Esophagus (tissue), 2 donors: ENCODE results near the gene C1orf50. TPM values are rescaled to one million over a fixed set of nuclear protein-coding genes. Genes with fewer than 3 reads are reported as not detected.

Experiments used
- H3K27ac ChIP-seq, 2 donors: one replicate each; pipeline ENCODE4 v1.5.1; 2013; ENCODE audit warnings: low read depth in 2 of 2, mild to moderate bottlenecking in 2 of 2, inconsistent platforms in 1 of 2, low read length in 1 of 2, moderate library complexity in 1 of 2
- H3K27me3 ChIP-seq, 2 donors: one replicate each; pipeline ENCODE4 v1.6.1; 2013; ENCODE audit warnings: low read length in 2 of 2, control low read depth in 1 of 2, mild to moderate bottlenecking in 1 of 2; ENCODE audit not compliant: insufficient read depth in 2 of 2, control insufficient read depth in 1 of 2
- H3K36me3 ChIP-seq, 2 donors: one replicate each; pipeline ENCODE4 v1.6.1; 2013; ENCODE audit warnings: low read length in 1 of 2; ENCODE audit not compliant: control insufficient read depth in 2 of 2, insufficient read depth in 2 of 2
- H3K4me1 ChIP-seq, 2 donors: one replicate each; pipeline ENCODE4 v1.6.1; 2013; ENCODE audit warnings: low read length in 1 of 2; ENCODE audit not compliant: control insufficient read depth in 2 of 2, insufficient read depth in 2 of 2
- H3K4me3 ChIP-seq, 2 donors: one replicate each; pipeline ENCODE4 v1.5.1; 2013; ENCODE audit warnings: low read length in 2 of 2, mild to moderate bottlenecking in 2 of 2, low read depth in 1 of 2, moderate library complexity in 1 of 2
- H3K9me3 ChIP-seq, 2 donors: one replicate each; pipeline ENCODE4 v1.6.1; 2013; ENCODE audit warnings: mild to moderate bottlenecking in 2 of 2, low read depth in 1 of 2, low read length in 1 of 2, moderate library complexity in 1 of 2; ENCODE audit not compliant: control insufficient read depth in 2 of 2, insufficient read depth in 1 of 2
- WGBS, 2 donors: extraction: QIAGEN DNeasy Blood & Tissue Kit; methylation state at CpG; one replicate each; pipeline ENCODE4 v1.1.7; 2013; 5-methylcytosine and 5-hydroxymethylcytosine counted together
- polyA plus RNA-seq, 2 donors: library from polyadenylated mRNA; stranded (reverse); fragments of 200-250 nt; gene quantifications; one replicate each; pipeline ENCODE4 v1.2.3, GENCODE V29; 2013
- donor health status: healthy with polysubstance abuse.
- donor health status: Bipolar disorder and iron deficiency.

Gene C1orf50
- polyA plus RNA-seq, 2 donors, result 2.5 to 3.8 TPM

DNA sequence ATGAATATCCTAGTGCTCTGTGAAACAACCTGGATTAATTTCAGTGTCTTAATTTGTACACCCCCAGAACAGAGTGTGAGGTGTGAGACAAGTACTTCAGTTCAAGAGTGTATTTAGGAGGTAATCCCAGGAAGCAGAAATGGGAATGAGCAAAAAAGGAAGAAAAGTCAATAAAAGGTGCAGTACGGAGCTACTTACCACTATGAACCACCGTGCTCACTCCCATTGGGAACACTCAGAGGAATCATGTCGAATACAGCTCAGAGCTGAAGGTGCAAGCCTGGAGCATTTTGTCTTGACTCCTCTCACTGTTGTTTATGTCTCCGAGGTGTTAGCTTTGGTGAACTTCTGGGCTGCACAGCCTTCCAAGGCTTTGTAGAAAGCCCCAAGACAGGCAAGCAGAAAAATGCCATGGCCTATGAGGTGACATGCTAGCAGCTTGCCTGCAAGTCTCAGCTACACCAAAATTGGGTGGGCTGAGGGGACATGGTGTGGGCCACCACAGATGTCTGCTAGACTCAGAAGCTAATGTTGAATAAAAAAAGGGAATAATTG lies 57.5 kb downstream of the C1orf50 start:
- Histone ChIP-seq H3K27ac (no peak overlapping the region), H3K4me3 (no peak overlapping the region), H3K27me3 (no peaks in the 10 kb centered on the region), H3K4me1 (no peaks in the 10 kb centered on the region), H3K36me3 (no peaks in the 10 kb centered on the region), H3K9me3 (no peaks in the 10 kb centered on the region)
- WGBS, 2 donors, result 97% methylated on average over 4 of the region's 4 CpGs

DNA sequence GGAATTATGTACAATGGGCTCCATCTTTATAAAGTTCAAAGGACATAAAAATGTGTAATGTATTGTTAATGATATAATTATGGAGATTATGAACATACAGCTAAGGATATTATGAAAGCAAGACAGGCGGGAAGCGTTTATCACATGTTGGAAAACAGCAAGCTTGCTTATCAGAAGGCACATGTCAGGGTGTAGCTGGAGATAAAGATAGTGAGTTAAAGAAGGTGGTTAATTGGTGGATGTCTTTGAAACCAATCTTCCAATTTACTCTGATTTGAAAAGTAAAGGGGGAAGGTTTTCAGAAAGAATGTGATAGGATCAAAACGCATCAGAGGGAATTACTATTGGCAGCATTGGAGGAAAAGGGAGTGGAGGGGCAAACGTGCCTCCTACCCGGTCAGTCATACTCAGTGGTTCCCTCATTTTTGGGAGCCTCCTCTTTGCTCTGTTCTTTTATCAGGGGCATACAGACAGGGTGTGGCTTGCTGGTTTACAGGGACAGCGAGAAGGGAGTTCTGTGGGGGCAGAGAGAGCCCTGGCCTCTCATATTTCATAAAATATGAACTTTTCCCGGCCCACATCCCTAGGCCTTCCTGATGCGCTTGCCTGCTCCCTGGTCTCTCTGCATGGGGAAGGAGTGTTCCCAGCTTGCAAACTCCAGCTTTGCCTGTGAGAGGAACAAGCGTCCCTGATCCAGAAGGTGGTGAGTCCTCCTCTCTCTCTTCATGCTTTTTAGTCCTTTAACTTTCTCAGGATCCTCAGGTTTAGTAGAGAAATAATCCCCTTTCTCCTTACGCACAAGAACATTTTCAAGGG lies 58.2 kb downstream of the C1orf50 start:
- Histone ChIP-seq H3K36me3 (peaks cover 0 to 1% of the 10 kb centered on the region in 2 donors), H3K4me1 (no peaks in the 10 kb centered on the region), H3K9me3 (no peaks in the 10 kb centered on the region), H3K4me3 (no peak overlapping the region), H3K27me3 (no peaks in the 10 kb centered on the region), H3K27ac (no peak overlapping the region)
- 85 to 86% methylated on average over 10 of the region's 10 CpGs for WGBS, 2 donors

Other genes with a start within 250 kb of the C1orf50 start
- gene PPIH, start 108.8 kb upstream of the C1orf50 start, polyA plus RNA-seq, result 10 to 100 TPM; 44.9 to 48.9 TPM
- gene YBX1, start 84.8 kb upstream of the C1orf50 start, polyA plus RNA-seq, result 100 to 1,000 TPM; 381 to 428 TPM
- under 1 TPM in 1 of 2 donors, not detected in 1; 0.04 TPM for gene CLDN19, start 27.0 kb upstream of the C1orf50 start, polyA plus RNA-seq
- 10 to 100 TPM in 1 of 2 donors, 1 to 10 TPM in 1; 6.4 to 11.4 TPM for gene P3H1, start 221 bp upstream of the C1orf50 start, polyA plus RNA-seq
- under 1 TPM; 0.01 to 0.04 TPM for gene TMEM269, start 17.7 kb downstream of the C1orf50 start, polyA plus RNA-seq
- 1 to 10 TPM; 5.1 to 5.8 TPM for gene ERMAP, start 49.9 kb downstream of the C1orf50 start, polyA plus RNA-seq
- 10 to 100 TPM; 13.3 to 16.7 TPM for gene SVBP, start 50.1 kb downstream of the C1orf50 start, polyA plus RNA-seq
- gene ZNF691, start 79.4 kb downstream of the C1orf50 start, polyA plus RNA-seq, result 1 to 10 TPM; 4.4 to 5.7 TPM
- 100 to 1,000 TPM in 1 of 2 donors, 10 to 100 TPM in 1; 70.3 to 115 TPM for gene SLC2A1, start 191.6 kb downstream of the C1orf50 start, polyA plus RNA-seq